GM12878 (cell line): ENCODE measurements around the gene CMC4. TPM values are rescaled to one million over a fixed set of nuclear protein-coding genes. Genes with fewer than 3 reads are reported as not detected.

Source experiments
- ATAC-seq: fragments of 200-7000 bp; cut with Tn5 transposase; 3 replicates; pipeline ENCODE4 v1.9.1; 2020; ENCODE audit warnings: mild to moderate bottlenecking, moderate library complexity
- BruUV-seq: library from RNA; stranded (reverse); fragments of 400-500 nt; replicated peaks from 2 replicates; lab custom pipeline; 2021; lab: Mats Ljungman, UMichigan
- CTCF ChIA-PET: fragments of 300-600 bp; sonication (Branson Sonifier 250); formaldehyde crosslinking; extraction: SDS; loops from one replicate; lab custom pipeline; 2021; ENCODE audit warnings: inconsistent platforms; lab: Yijun Ruan, JAX
- POLR2A ChIA-PET: fragments of 350-600 bp; formaldehyde crosslinking; extraction: SDS; loops from one replicate; lab custom pipeline; 2021; ENCODE audit warnings: inconsistent platforms; lab: Charles Lee
- RAD21 ChIA-PET: fragments of 300-600 bp; sonication (Branson Sonifier 250); formaldehyde crosslinking; loops from one replicate; lab custom pipeline; 2023; ENCODE audit warnings: antibody characterized with exemption; ENCODE audit not compliant: unreplicated experiment; lab: Charles Lee
- SMC1A ChIA-PET: fragments of 300-600 bp; sonication (Branson Sonifier 250); formaldehyde crosslinking; loops from one replicate; lab custom pipeline; 2023; ENCODE audit not compliant: unreplicated experiment, uncharacterized antibody; lab: Charles Lee
- DNase-seq: peaks from one replicate; pipeline ENCODE4 v3.0.0-alpha.2; 2011; ENCODE audit warnings: low read depth, low spot score
- FAIRE-seq: peaks from 3 replicates; lab custom pipeline; 2011; peaks lifted over from hg19 to GRCh38; lab: Jason Lieb, UNC
- H2AFZ ChIP-seq: 2 replicates; pipeline ENCODE4 v1.6.0; 2011; ENCODE audit warnings: low read depth, low read length, control low read depth; ENCODE audit not compliant: control insufficient read depth
- H3K27ac ChIP-seq: 2 replicates; pipeline ENCODE4 v1.5.1; 2011; ENCODE audit warnings: control low read depth; ENCODE audit not compliant: control insufficient read depth, insufficient read depth
- H3K27me3 ChIP-seq, 2 experiments: replicated peaks in 1 of 2; 2 replicates each; pipeline versions ENCODE4 v1.6.0 to v1.6.1; 2011; ENCODE audit warnings: low read length in 1 of 2; ENCODE audit not compliant: control insufficient read depth in 2 of 2, insufficient read depth in 2 of 2
- H3K36me3 ChIP-seq, 2 experiments: 2 replicates each; pipeline ENCODE4 v1.5.1; 2011; ENCODE audit warnings: low read length in 1 of 2; ENCODE audit not compliant: control insufficient read depth in 2 of 2, insufficient read depth in 2 of 2
- H3K4me1 ChIP-seq: 2 replicates; pipeline ENCODE4 v1.6.1; 2011; ENCODE audit warnings: mild to moderate bottlenecking, low read length, moderate library complexity, mixed read lengths; ENCODE audit not compliant: control insufficient read depth, insufficient read depth
- H3K4me2 ChIP-seq: 2 replicates; pipeline ENCODE4 v1.6.0; 2011; ENCODE audit warnings: control low read depth; ENCODE audit not compliant: control insufficient read depth, insufficient read depth
- H3K4me3 ChIP-seq: fragments of 200-600 bp; sonication (generic); 2 replicates; pipeline ENCODE4 v1.5.1; 2016
- H3K79me2 ChIP-seq: 2 replicates; pipeline ENCODE4 v1.6.0; 2011; ENCODE audit warnings: low read length; ENCODE audit not compliant: control insufficient read depth, insufficient read depth
- H3K9ac ChIP-seq: 2 replicates; pipeline ENCODE4 v1.8.0; 2011; ENCODE audit warnings: low read length, control low read depth, mixed read lengths; ENCODE audit not compliant: control insufficient read depth, insufficient read depth
- H3K9me3 ChIP-seq: replicated peaks from 3 replicates; pipeline ENCODE4 v1.5.1; 2011; ENCODE audit warnings: mild to moderate bottlenecking, low read length; ENCODE audit not compliant: control insufficient read depth, insufficient read depth
- H4K20me1 ChIP-seq: 2 replicates; pipeline ENCODE4 v1.6.0; 2011; ENCODE audit not compliant: control insufficient read depth, insufficient read depth
- BACH1 ChIP-seq: fragments of 450-650 bp; IDR thresholded peaks from 2 replicates; pipeline ENCODE4 v1.6.1; 2017; ENCODE audit warnings: mild to moderate bottlenecking, borderline replicate concordance
- BCL11A ChIP-seq: IDR thresholded peaks from 2 replicates; pipeline ENCODE4 v1.6.1; 2011; ENCODE audit warnings: low read depth, low read length
- BMI1 ChIP-seq: fragments of 450-650 bp; IDR thresholded peaks from 2 replicates; pipeline ENCODE4 v1.6.1; 2016; ENCODE audit warnings: mild to moderate bottlenecking, moderate library complexity, borderline replicate concordance
- CTCF ChIP-seq, 3 experiments: IDR thresholded peaks in 2 of 3; conservative IDR thresholded peaks in 1 of 3; 2 replicates each; pipeline ENCODE4 v1.5.1; 2011; ENCODE audit warnings: low read depth in 3 of 3, low read length in 3 of 3, mild to moderate bottlenecking in 3 of 3, control low read depth in 2 of 3, moderate library complexity in 2 of 3, inconsistent platforms in 1 of 3, mixed read lengths in 1 of 3; ENCODE audit not compliant: control insufficient read depth in 2 of 3, insufficient read depth in 1 of 3; ENCODE audit errors: extremely low read depth in 1 of 3
- DPF2 ChIP-seq: fragments of 450-650 bp; IDR thresholded peaks from 2 replicates; pipeline ENCODE4 v1.6.1; 2017; ENCODE audit warnings: mild to moderate bottlenecking
- IRF4 ChIP-seq: IDR thresholded peaks from 2 replicates; pipeline ENCODE4 v1.6.1; 2011; ENCODE audit warnings: low read depth, low read length
- LARP7 ChIP-seq: fragments of 450-650 bp; IDR thresholded peaks from 2 replicates; pipeline ENCODE4 v1.6.1; 2017; ENCODE audit warnings: mild to moderate bottlenecking
- RCOR1 ChIP-seq: conservative IDR thresholded peaks from 2 replicates; pipeline ENCODE4 v1.6.1; 2012; ENCODE audit warnings: low read depth, low read length, improper control_type of control experiment
- SIX5 ChIP-seq: IDR thresholded peaks from 2 replicates; pipeline ENCODE4 v1.6.1; 2011; ENCODE audit warnings: mild to moderate bottlenecking, low read depth, low read length, moderate library complexity; ENCODE audit not compliant: severe bottlenecking
- SUZ12 ChIP-seq: fragments of 200-600 bp; sonication (generic); IDR thresholded peaks from one replicate; pipeline ENCODE4 v1.6.1; 2018; ENCODE audit warnings: antibody characterized with exemption, mild to moderate bottlenecking; ENCODE audit not compliant: unreplicated experiment
- TCF3 ChIP-seq: IDR thresholded peaks from 2 replicates; pipeline ENCODE4 v1.6.1; 2012; ENCODE audit warnings: low read depth, mild to moderate bottlenecking, low read length, borderline replicate concordance; ENCODE audit not compliant: insufficient read depth
- ZNF207 ChIP-seq: fragments of 450-650 bp; IDR thresholded peaks from 2 replicates; pipeline ENCODE4 v1.6.1; 2014; ENCODE audit warnings: antibody characterized with exemption, mild to moderate bottlenecking, borderline replicate concordance
- ZNF274 ChIP-seq: IDR thresholded peaks from one replicate; pipeline ENCODE4 v1.8.0; 2011; ENCODE audit not compliant: insufficient read length, insufficient read depth
- WGBS: methylation state at CpG from one replicate; pipeline ENCODE4 v1.1.6; 2016; ENCODE audit warnings: low lambda C conversion rate; ENCODE audit not compliant: insufficient replicate concordance, insufficient coverage; ENCODE audit errors: missing lambda C conversion rate; 5-methylcytosine and 5-hydroxymethylcytosine counted together
- in situ Hi-C: fragments of 300-500 bp; cut with MboI; formaldehyde crosslinking; loops from 9 replicates; pipeline ENCODE4 v1.14.3; 2018; ENCODE audit warnings: mixed read lengths
- intact Hi-C: fragments of 100-400 bp; cut with micrococcal nuclease; formaldehyde crosslinking; loops from one replicate; pipeline ENCODE4 v1.14.2; 2022; ENCODE audit not compliant: unreplicated experiment
- polyA plus RNA-seq, 11 experiments: library from polyadenylated mRNA; depleted of rRNA in 4 of 11; unstranded in 6 of 11; stranded (reverse) in 5 of 11; fragments of >200 nt; fragmentation: Nextera tagmentation in 4 of 11; fragmentation: Illumina TruSeq in 1 of 11; extraction: Ambion mirVana in 4 of 11; extraction: Trizol in 1 of 11; gene quantifications; 1 replicate in 1 of 11; 2 replicates in 10 of 11; pipeline versions ENCODE4 v1.2.1 to v1.2.3, GENCODE V29; 2011 to 2016; ENCODE audit warnings: inconsistent platforms in 2 of 11, missing spikeins in 2 of 11, low read depth in 1 of 11
- total RNA-seq, 4 experiments: library from RNA; depleted of rRNA in 3 of 4; stranded (reverse); fragments of >200 nt in 3 of 4; fragmentation: Illumina TruSeq in 1 of 4; extraction: Trizol in 1 of 4; gene quantifications; 2 replicates each; pipeline versions ENCODE4 v1.2.1 to v1.2.3, GENCODE V29; 2013 to 2021
- TF ChIP-seq, protein P1 (sequence below): fragments of 450-650 bp; formaldehyde crosslinking; IDR thresholded peaks from 2 replicates; pipeline ENCODE4 v1.4.0; 2022; ENCODE audit warnings: mild to moderate bottlenecking, moderate library complexity
- TF ChIP-seq, protein P2 (sequence below): IDR thresholded peaks from 2 replicates; pipeline ENCODE4 v1.6.1; 2012; ENCODE audit warnings: improper control_type of control experiment, low read depth, low read length; ENCODE audit not compliant: insufficient replicate concordance

The CMC4 gene
- total and polyA plus RNA-seq, 10 of the 15 experiments (the other 5 are each of a cell fraction or from before 2014, with no cell fraction given): 5.8 to 36.4 (median 21.0) TPM

DNA sequence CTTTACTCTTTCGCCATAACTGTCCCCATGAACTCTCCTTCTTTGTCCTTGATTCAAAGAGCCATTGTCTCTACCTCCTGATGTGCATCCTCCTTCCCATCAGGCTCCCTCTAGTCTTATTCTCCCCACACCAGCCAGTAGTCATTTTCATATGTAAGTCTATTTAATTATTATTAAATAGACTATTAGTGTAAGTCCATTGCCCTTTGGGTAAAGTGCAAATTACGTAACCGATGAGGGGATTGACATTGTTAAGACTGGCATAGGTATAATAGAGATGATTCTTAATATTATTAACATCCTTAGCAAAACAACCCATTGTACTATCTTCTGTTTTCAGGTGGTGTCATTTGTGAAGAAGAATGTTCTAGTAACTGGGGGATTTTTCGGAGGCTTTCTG is 16.7 kb downstream of the CMC4 start:
- H3K27me3 ChIP-seq: no peaks in the 10 kb centered on the region
- no peaks in the 10 kb centered on the region; the same call in 1 of the 2 replicates for H3K4me1 ChIP-seq
- FAIRE-seq: no peak
- DNase-seq: no peak
- no peak overlapping the region for H3K27ac ChIP-seq
- H3K4me3 ChIP-seq: no peak overlapping the region
- H3K4me2 ChIP-seq: no peak overlapping the region
- no peaks in the 10 kb centered on the region; a peak in 2 of 4 replicates for H3K36me3 ChIP-seq
- H3K9ac ChIP-seq: no peak overlapping the region
- ChIA-PET SMC1A (interaction anchor here (0.8 to 5.2 kb wide), 2 partner anchors 69 to 74 kb away, joined by 3 to 145 read pairs; no protein-coding TSS in a partner anchor), CTCF (interaction anchor here (6.4 kb wide), 1 partner anchor 70 kb away, joined by 181 read pairs; no protein-coding TSS in a partner anchor), RAD21 (no interaction called here), POLR2A (no interaction called here)
- 47% methylated on average over 4 of the region's 4 CpGs for WGBS
- BruUV-seq: no TSS peak
- no peak overlapping the region for H2AFZ ChIP-seq
- in situ Hi-C loops: no loop called here
- intact Hi-C loops: no loop called here
- ATAC-seq: no peak
- no peaks in the 10 kb centered on the region for H3K79me2 ChIP-seq
- H4K20me1 ChIP-seq: no peaks in the 10 kb centered on the region
- no peaks in the 10 kb centered on the region for H3K9me3 ChIP-seq
- no peak for TF ChIP-seq BMI1
- TF ChIP-seq TCF3: no peak
- TF ChIP-seq, protein P1, sequence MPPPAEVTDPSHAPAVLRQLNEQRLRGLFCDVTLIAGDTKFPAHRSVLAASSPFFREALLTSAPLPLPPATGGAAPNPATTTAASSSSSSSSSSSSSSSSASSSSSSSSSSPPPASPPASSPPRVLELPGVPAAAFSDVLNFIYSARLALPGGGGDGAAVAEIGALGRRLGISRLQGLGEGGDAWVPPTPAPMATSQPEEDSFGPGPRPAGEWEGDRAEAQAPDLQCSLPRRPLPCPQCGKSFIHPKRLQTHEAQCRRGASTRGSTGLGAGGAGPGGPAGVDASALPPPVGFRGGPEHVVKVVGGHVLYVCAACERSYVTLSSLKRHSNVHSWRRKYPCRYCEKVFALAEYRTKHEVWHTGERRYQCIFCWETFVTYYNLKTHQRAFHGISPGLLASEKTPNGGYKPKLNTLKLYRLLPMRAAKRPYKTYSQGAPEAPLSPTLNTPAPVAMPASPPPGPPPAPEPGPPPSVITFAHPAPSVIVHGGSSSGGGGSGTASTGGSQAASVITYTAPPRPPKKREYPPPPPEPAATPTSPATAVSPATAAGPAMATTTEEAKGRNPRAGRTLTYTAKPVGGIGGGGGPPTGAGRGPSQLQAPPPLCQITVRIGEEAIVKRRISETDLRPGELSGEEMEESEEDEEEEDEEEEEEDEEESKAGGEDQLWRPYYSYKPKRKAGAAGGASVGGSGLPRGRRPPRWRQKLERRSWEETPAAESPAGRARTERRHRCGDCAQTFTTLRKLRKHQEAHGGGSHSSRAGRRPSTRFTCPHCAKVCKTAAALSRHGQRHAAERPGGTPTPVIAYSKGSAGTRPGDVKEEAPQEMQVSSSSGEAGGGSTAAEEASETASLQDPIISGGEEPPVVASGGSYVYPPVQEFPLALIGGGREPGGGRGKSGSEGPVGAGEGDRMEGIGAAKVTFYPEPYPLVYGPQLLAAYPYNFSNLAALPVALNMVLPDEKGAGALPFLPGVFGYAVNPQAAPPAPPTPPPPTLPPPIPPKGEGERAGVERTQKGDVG (CRISPR knock-in tag): no peak
- TF ChIP-seq LARP7: no peak
- no peak for TF ChIP-seq SIX5
- TF ChIP-seq ZNF274: no peak
- TF ChIP-seq ZNF207: no peak
- no peak for TF ChIP-seq BCL11A
- TF ChIP-seq RCOR1: no peak
- no peak for TF ChIP-seq CTCF (IDR thresholded peaks at IDR 0.05 in 2 of 3, conservative IDR thresholded peaks at IDR 0.05 in 1 of 3; ENCODE audit: control insufficient read depth in 2 of 3, extremely low read depth in 1 of 3, insufficient read depth in 1 of 3, low read depth in 3 of 3, low read length in 3 of 3)
- TF ChIP-seq SUZ12: no peak
- TF ChIP-seq, protein P2, sequence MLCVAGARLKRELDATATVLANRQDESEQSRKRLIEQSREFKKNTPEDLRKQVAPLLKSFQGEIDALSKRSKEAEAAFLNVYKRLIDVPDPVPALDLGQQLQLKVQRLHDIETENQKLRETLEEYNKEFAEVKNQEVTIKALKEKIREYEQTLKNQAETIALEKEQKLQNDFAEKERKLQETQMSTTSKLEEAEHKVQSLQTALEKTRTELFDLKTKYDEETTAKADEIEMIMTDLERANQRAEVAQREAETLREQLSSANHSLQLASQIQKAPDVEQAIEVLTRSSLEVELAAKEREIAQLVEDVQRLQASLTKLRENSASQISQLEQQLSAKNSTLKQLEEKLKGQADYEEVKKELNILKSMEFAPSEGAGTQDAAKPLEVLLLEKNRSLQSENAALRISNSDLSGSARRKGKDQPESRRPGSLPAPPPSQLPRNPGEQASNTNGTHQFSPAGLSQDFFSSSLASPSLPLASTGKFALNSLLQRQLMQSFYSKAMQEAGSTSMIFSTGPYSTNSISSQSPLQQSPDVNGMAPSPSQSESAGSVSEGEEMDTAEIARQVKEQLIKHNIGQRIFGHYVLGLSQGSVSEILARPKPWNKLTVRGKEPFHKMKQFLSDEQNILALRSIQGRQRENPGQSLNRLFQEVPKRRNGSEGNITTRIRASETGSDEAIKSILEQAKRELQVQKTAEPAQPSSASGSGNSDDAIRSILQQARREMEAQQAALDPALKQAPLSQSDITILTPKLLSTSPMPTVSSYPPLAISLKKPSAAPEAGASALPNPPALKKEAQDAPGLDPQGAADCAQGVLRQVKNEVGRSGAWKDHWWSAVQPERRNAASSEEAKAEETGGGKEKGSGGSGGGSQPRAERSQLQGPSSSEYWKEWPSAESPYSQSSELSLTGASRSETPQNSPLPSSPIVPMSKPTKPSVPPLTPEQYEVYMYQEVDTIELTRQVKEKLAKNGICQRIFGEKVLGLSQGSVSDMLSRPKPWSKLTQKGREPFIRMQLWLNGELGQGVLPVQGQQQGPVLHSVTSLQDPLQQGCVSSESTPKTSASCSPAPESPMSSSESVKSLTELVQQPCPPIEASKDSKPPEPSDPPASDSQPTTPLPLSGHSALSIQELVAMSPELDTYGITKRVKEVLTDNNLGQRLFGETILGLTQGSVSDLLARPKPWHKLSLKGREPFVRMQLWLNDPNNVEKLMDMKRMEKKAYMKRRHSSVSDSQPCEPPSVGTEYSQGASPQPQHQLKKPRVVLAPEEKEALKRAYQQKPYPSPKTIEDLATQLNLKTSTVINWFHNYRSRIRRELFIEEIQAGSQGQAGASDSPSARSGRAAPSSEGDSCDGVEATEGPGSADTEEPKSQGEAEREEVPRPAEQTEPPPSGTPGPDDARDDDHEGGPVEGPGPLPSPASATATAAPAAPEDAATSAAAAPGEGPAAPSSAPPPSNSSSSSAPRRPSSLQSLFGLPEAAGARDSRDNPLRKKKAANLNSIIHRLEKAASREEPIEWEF: no peak
- no peak for TF ChIP-seq IRF4
- no peak for TF ChIP-seq BACH1
- TF ChIP-seq DPF2: no peak
